ENCODE results near the gene TXK.
A peak's percentile ranks its signal among the peaks of the same experiment; 100 is the strongest.

DNA sequence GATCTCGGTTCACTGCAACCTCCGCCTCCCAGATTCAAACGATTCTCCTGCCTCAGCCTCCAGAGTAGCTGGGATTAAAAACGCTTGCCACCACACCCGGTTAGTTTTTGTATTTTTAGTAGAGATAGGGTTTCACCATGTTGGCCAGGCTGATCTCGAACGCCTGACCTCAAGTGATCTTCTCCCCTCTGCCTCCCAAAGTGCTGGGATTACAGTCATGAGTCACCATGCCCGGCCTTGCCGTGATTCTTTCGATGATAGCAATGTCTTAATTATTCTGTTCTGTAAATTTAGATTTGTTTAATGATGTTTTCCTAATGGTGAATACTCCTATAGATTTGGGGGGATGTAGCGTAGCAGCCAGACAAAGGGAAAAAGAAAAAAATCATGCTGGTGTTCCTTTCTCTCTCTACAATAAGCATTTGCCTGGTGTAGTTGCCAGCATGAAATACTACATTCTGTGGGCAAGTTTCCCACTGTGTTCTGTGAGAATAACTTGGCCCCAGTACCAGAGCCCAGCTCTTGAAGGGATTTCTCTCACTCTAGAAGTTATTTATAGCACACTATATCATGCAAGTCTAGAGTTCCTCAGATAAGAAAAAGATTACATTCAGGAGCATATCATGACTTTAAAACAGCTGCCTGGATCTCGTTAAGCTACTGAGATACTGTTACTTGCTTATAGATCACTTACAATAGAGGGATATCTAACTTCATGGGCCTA, 102.1 kb downstream of the TXK start:
- TF ChIP-seq TCF12 (IDR thresholded peaks at IDR 0.05) = peak; percentile 4; the same call in 1 of the 2 replicates
- TF ChIP-seq SIN3A (IDR thresholded peaks at IDR 0.05; ENCODE audit: borderline replicate concordance, low read depth, low read length) = no peak
- TF ChIP-seq, protein P1, sequence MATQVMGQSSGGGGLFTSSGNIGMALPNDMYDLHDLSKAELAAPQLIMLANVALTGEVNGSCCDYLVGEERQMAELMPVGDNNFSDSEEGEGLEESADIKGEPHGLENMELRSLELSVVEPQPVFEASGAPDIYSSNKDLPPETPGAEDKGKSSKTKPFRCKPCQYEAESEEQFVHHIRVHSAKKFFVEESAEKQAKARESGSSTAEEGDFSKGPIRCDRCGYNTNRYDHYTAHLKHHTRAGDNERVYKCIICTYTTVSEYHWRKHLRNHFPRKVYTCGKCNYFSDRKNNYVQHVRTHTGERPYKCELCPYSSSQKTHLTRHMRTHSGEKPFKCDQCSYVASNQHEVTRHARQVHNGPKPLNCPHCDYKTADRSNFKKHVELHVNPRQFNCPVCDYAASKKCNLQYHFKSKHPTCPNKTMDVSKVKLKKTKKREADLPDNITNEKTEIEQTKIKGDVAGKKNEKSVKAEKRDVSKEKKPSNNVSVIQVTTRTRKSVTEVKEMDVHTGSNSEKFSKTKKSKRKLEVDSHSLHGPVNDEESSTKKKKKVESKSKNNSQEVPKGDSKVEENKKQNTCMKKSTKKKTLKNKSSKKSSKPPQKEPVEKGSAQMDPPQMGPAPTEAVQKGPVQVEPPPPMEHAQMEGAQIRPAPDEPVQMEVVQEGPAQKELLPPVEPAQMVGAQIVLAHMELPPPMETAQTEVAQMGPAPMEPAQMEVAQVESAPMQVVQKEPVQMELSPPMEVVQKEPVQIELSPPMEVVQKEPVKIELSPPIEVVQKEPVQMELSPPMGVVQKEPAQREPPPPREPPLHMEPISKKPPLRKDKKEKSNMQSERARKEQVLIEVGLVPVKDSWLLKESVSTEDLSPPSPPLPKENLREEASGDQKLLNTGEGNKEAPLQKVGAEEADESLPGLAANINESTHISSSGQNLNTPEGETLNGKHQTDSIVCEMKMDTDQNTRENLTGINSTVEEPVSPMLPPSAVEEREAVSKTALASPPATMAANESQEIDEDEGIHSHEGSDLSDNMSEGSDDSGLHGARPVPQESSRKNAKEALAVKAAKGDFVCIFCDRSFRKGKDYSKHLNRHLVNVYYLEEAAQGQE (IDR thresholded peaks at IDR 0.05; ENCODE audit: low read depth, low read length) = no peak
- TF ChIP-seq CHD2 (IDR thresholded peaks at IDR 0.05; ENCODE audit: low read length, partially characterized antibody) = no peak
- TF ChIP-seq RAD21 (IDR thresholded peaks at IDR 0.05; ENCODE audit: low read length) = no peak
- TF ChIP-seq, protein P2, sequence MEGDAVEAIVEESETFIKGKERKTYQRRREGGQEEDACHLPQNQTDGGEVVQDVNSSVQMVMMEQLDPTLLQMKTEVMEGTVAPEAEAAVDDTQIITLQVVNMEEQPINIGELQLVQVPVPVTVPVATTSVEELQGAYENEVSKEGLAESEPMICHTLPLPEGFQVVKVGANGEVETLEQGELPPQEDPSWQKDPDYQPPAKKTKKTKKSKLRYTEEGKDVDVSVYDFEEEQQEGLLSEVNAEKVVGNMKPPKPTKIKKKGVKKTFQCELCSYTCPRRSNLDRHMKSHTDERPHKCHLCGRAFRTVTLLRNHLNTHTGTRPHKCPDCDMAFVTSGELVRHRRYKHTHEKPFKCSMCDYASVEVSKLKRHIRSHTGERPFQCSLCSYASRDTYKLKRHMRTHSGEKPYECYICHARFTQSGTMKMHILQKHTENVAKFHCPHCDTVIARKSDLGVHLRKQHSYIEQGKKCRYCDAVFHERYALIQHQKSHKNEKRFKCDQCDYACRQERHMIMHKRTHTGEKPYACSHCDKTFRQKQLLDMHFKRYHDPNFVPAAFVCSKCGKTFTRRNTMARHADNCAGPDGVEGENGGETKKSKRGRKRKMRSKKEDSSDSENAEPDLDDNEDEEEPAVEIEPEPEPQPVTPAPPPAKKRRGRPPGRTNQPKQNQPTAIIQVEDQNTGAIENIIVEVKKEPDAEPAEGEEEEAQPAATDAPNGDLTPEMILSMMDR (IDR thresholded peaks at IDR 0.05) = no peak
- no peak for TF ChIP-seq YY1 (IDR thresholded peaks at IDR 0.05; ENCODE audit: low read depth)
- TF ChIP-seq, protein P3, sequence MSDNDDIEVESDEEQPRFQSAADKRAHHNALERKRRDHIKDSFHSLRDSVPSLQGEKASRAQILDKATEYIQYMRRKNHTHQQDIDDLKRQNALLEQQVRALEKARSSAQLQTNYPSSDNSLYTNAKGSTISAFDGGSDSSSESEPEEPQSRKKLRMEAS (IDR thresholded peaks at IDR 0.05; ENCODE audit: low read depth) = no peak
- TF ChIP-seq TEAD4 (IDR thresholded peaks at IDR 0.05; ENCODE audit: borderline replicate concordance, insufficient read depth) = no peak
- TF ChIP-seq POLR2AphosphoS5 (IDR thresholded peaks at IDR 0.05; ENCODE audit: low read depth, low read length) = no peak
- TF ChIP-seq ELF1 (IDR thresholded peaks at IDR 0.05) = no peak
